SK-N-SH (cell line): Measurements from ENCODE around the gene METTL26. TPM values are rescaled to one million over a fixed set of nuclear protein-coding genes. Genes with fewer than 3 reads are reported as not detected.
A peak's percentile ranks its signal among the peaks of the same experiment; 100 is the strongest.

Experiments used
- CTCF ChIA-PET: fragments of 300-600, 350-600 bp; formaldehyde crosslinking; extraction: SDS; loops from one replicate; lab custom pipeline; 2021; lab: Yijun Ruan, JAX
- POLR2A ChIA-PET: fragments of 350-600 bp; sonication (Branson Sonifier 250); formaldehyde crosslinking; extraction: SDS; loops from one replicate; lab custom pipeline; 2020; ENCODE audit warnings: antibody characterized with exemption, inconsistent platforms; lab: Yijun Ruan, JAX
- DNase-seq: peaks from one replicate; pipeline ENCODE4 v3.0.0; 2012
- H2AFZ ChIP-seq: fragments of 200-600 bp; sonication (generic); 2 replicates; pipeline ENCODE4 v1.8.1; 2016; ENCODE audit warnings: antibody characterized with exemption, mild to moderate bottlenecking, low read depth
- H3F3A ChIP-seq: fragments of 200-600 bp; sonication (generic); replicated peaks from 2 replicates; pipeline ENCODE3; 2016; ENCODE audit warnings: antibody characterized with exemption, mild to moderate bottlenecking; ENCODE audit not compliant: insufficient read depth
- H3K27ac ChIP-seq, 2 experiments: fragments of 200-500 bp in 1 of 2; fragments of 200-600 bp in 1 of 2; sonication (Bioruptor generic) in 1 of 2; sonication (generic), shearing (Covaris generic) in 1 of 2; 2 replicates each; pipeline versions ENCODE4 v1.5.1 to v1.6.1; 2014 to 2016; ENCODE audit warnings: low read depth in 2 of 2, inconsistent platforms in 1 of 2, low read length in 1 of 2, mild to moderate bottlenecking in 1 of 2, mixed read lengths in 1 of 2
- H3K27me3 ChIP-seq: fragments of 200-600 bp; sonication (generic), shearing (Covaris generic); 2 replicates; pipeline ENCODE4 v1.6.1; 2016; ENCODE audit warnings: mixed run types; ENCODE audit not compliant: insufficient read depth
- H3K36me3 ChIP-seq, 2 experiments: fragments of 200-500 bp in 1 of 2; fragments of 200-600 bp in 1 of 2; sonication (Bioruptor generic) in 1 of 2; sonication (generic) in 1 of 2; replicated peaks in 1 of 2; 2 replicates each; pipeline versions ENCODE3 to v1.5.1; 2014 to 2016; ENCODE audit warnings: low read length in 1 of 2, mild to moderate bottlenecking in 1 of 2; ENCODE audit not compliant: insufficient read depth in 2 of 2, control insufficient read depth in 1 of 2
- H3K4me1 ChIP-seq, 2 experiments: fragments of 200-500 bp in 1 of 2; fragments of 200-600 bp in 1 of 2; sonication (Bioruptor generic) in 1 of 2; sonication (generic), shearing (Covaris generic) in 1 of 2; 2 replicates each; pipeline versions ENCODE4 v1.5.1 to v1.6.1; 2014 to 2016; ENCODE audit warnings: low read depth in 1 of 2, low read length in 1 of 2, mixed run types in 1 of 2; ENCODE audit not compliant: insufficient read depth in 2 of 2, control insufficient read depth in 1 of 2
- H3K4me2 ChIP-seq: fragments of 200-600 bp; sonication (generic), shearing (Covaris generic); 2 replicates; pipeline ENCODE4 v1.6.1; 2017; ENCODE audit warnings: mixed run types
- H3K4me3 ChIP-seq, 2 experiments: fragments of 200-500 bp in 1 of 2; fragments of 200-600 bp in 1 of 2; sonication (Bioruptor generic) in 1 of 2; sonication (generic), shearing (Covaris generic) in 1 of 2; 2 replicates each; pipeline versions ENCODE4 v1.5.1 to v1.8.1; 2014 to 2016; ENCODE audit warnings: low read depth in 2 of 2, inconsistent platforms in 1 of 2, low read length in 1 of 2, mild to moderate bottlenecking in 1 of 2, mixed read lengths in 1 of 2, moderate library complexity in 1 of 2
- H3K79me2 ChIP-seq: fragments of 200-600 bp; sonication (generic); 2 replicates; pipeline ENCODE4 v1.8.1; 2017; ENCODE audit warnings: mild to moderate bottlenecking; ENCODE audit not compliant: insufficient read depth
- H3K9ac ChIP-seq: fragments of 200-600 bp; sonication (generic); 2 replicates; pipeline ENCODE4 v1.6.1; 2017; ENCODE audit warnings: mixed run types
- H3K9me2 ChIP-seq: fragments of 200-600 bp; sonication (generic); 2 replicates; pipeline ENCODE4 v1.6.1; 2017; ENCODE audit warnings: mixed run types
- H3K9me3 ChIP-seq: fragments of 200-600 bp; sonication (generic); 2 replicates; pipeline ENCODE4 v1.6.1; 2017; ENCODE audit warnings: mixed run types, mild to moderate bottlenecking, moderate library complexity
- H4K20me1 ChIP-seq: fragments of 200-600 bp; sonication (generic); 2 replicates; pipeline ENCODE4 v1.6.1; 2017; ENCODE audit warnings: mild to moderate bottlenecking, mixed run types; ENCODE audit not compliant: insufficient read depth
- ELF1 ChIP-seq: IDR thresholded peaks from 2 replicates; pipeline ENCODE4 v1.4.0; 2012
- EP300 ChIP-seq, 2 experiments: IDR thresholded peaks; 2 replicates each; pipeline versions ENCODE4 v1.4.0 to v1.6.1; 2012; ENCODE audit warnings: borderline replicate concordance in 1 of 2, low read depth in 1 of 2, low read length in 1 of 2
- EZH2phosphoT487 ChIP-seq: fragments of 200-600 bp; sonication (generic); IDR thresholded peaks from 2 replicates; pipeline ENCODE4 v1.6.1; 2017; ENCODE audit warnings: low read depth, mixed run types, mild to moderate bottlenecking, antibody characterized with exemption, moderate library complexity, borderline replicate concordance
- FOXJ3 ChIP-seq: sonication (generic); formaldehyde crosslinking; IDR thresholded peaks from 2 replicates; pipeline ENCODE4 v1.5.1; 2020; ENCODE audit warnings: mild to moderate bottlenecking, missing genetic modification reagents
- FOXM1 ChIP-seq: IDR thresholded peaks from 2 replicates; pipeline ENCODE4 v1.4.0; 2012; ENCODE audit warnings: low read depth, mild to moderate bottlenecking
- GATA2 ChIP-seq: sonication (generic); formaldehyde crosslinking; IDR thresholded peaks from 2 replicates; pipeline ENCODE4 v1.5.0; 2020; ENCODE audit warnings: mild to moderate bottlenecking, missing genetic modification reagents
- IRF3 ChIP-seq: fragments of 150-350 bp; IDR thresholded peaks from 2 replicates; pipeline ENCODE4 v1.6.1; 2016; ENCODE audit warnings: mild to moderate bottlenecking, low read depth, low read length
- MAX ChIP-seq: IDR thresholded peaks from 2 replicates; pipeline ENCODE4 v1.4.0; 2012; ENCODE audit warnings: low read depth
- POLR2AphosphoS5 ChIP-seq: IDR thresholded peaks from 2 replicates; pipeline ENCODE4 v1.6.1; 2012; ENCODE audit warnings: low read depth, low read length
- SIN3A ChIP-seq: IDR thresholded peaks from 2 replicates; pipeline ENCODE4 v1.6.1; 2012; ENCODE audit warnings: low read depth, mild to moderate bottlenecking, low read length, moderate library complexity, borderline replicate concordance
- SMC3 ChIP-seq: IDR thresholded peaks from 2 replicates; pipeline ENCODE4 v1.6.1; 2012; ENCODE audit warnings: low read depth, low read length, improper control_type of control experiment
- TAF1 ChIP-seq: IDR thresholded peaks from 2 replicates; pipeline ENCODE4 v1.6.1; 2012; ENCODE audit warnings: low read depth, mild to moderate bottlenecking, low read length, moderate library complexity, borderline replicate concordance
- WGBS: methylation state at CpG from one replicate; pipeline ENCODE4 v1.1.6; 2017; ENCODE audit warnings: low lambda C conversion rate; 5-methylcytosine and 5-hydroxymethylcytosine counted together
- polyA plus RNA-seq, 3 experiments: library from polyadenylated mRNA; depleted of rRNA; stranded (reverse); fragments of >200 nt; gene quantifications; 2 replicates each; pipeline ENCODE4 v1.2.3, GENCODE V29; 2012
- TF ChIP-seq, protein P1 (sequence below): IDR thresholded peaks from 2 replicates; pipeline ENCODE4 v1.4.0; 2012; ENCODE audit warnings: low read depth, borderline replicate concordance
- TF ChIP-seq, protein P2 (sequence below): IDR thresholded peaks from 2 replicates; pipeline ENCODE4 v1.4.0; 2012; ENCODE audit warnings: low read depth, borderline replicate concordance
- TF ChIP-seq, protein P3 (sequence below): IDR thresholded peaks from 2 replicates; pipeline ENCODE4; 2012

Gene METTL26
- polyA plus RNA-seq, 1 of the 3 experiments (the other 2 are of a cell fraction), result 167 TPM

GRCh38 chr16:682493-683395 lies 46.6 kb upstream of the METTL26 start:
- 88% methylated on average over 34 of the region's 36 CpGs for WGBS
- peaks cover 10% of the 10 kb centered on the region for H3F3A ChIP-seq
- peaks cover 8 to 56% of the 10 kb centered on the region in 2 experiments; a peak in 2 of 4 replicates for H3K4me1 ChIP-seq
- H3K27me3 ChIP-seq, result no peaks in the 10 kb centered on the region
- H3K79me2 ChIP-seq, result peaks cover 37% of the 10 kb centered on the region
- peaks cover 23% of the 10 kb centered on the region for H4K20me1 ChIP-seq
- no peaks in the 10 kb centered on the region for H3K9me2 ChIP-seq
- H2AFZ ChIP-seq, result no peak overlapping the region
- POLR2A ChIA-PET, result no interaction called here
- CTCF ChIA-PET, result interaction anchor here (0.6 to 2.5 kb wide), 5 partner anchors 7 to 58 kb away, joined by 3 to 12 read pairs (median 3); partner anchors contain the start of genes CIAO3, RHOT2 and WDR24
- peak overlapping the region in 1 of 2 experiments; percentile 39; a peak in 3 of 4 replicates for H3K27ac ChIP-seq
- no peak for DNase-seq
- H3K36me3 ChIP-seq, result peaks cover 13 to 39% of the 10 kb centered on the region in 2 experiments
- H3K9ac ChIP-seq, result no peak overlapping the region
- H3K4me3 ChIP-seq, result peak overlapping the region; percentile 60 to 68; a peak in 3 of 4 replicates
- TF ChIP-seq, protein P1, sequence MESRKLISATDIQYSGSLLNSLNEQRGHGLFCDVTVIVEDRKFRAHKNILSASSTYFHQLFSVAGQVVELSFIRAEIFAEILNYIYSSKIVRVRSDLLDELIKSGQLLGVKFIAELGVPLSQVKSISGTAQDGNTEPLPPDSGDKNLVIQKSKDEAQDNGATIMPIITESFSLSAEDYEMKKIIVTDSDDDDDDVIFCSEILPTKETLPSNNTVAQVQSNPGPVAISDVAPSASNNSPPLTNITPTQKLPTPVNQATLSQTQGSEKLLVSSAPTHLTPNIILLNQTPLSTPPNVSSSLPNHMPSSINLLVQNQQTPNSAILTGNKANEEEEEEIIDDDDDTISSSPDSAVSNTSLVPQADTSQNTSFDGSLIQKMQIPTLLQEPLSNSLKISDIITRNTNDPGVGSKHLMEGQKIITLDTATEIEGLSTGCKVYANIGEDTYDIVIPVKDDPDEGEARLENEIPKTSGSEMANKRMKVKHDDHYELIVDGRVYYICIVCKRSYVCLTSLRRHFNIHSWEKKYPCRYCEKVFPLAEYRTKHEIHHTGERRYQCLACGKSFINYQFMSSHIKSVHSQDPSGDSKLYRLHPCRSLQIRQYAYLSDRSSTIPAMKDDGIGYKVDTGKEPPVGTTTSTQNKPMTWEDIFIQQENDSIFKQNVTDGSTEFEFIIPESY, result no peak
- TF ChIP-seq, protein P2, sequence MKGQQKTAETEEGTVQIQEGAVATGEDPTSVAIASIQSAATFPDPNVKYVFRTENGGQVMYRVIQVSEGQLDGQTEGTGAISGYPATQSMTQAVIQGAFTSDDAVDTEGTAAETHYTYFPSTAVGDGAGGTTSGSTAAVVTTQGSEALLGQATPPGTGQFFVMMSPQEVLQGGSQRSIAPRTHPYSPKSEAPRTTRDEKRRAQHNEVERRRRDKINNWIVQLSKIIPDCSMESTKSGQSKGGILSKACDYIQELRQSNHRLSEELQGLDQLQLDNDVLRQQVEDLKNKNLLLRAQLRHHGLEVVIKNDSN, result no peak
- TF ChIP-seq FOXJ3 (CRISPR knock-in tag) (no peak), SMC3 (no peak), POLR2AphosphoS5 (no peak), SIN3A (no peak), IRF3 (no peak), ELF1 (no peak), EP300 (IDR thresholded peaks at IDR 0.05; ENCODE audit: borderline replicate concordance in 1 of 2, low read depth in 1 of 2, low read length in 1 of 2) (no peak), FOXM1 (no peak), EZH2phosphoT487 (no peak), GATA2 (CRISPR knock-in tag) (no peak), MAX (no peak), TAF1 (no peak)
- TF ChIP-seq, protein P3, sequence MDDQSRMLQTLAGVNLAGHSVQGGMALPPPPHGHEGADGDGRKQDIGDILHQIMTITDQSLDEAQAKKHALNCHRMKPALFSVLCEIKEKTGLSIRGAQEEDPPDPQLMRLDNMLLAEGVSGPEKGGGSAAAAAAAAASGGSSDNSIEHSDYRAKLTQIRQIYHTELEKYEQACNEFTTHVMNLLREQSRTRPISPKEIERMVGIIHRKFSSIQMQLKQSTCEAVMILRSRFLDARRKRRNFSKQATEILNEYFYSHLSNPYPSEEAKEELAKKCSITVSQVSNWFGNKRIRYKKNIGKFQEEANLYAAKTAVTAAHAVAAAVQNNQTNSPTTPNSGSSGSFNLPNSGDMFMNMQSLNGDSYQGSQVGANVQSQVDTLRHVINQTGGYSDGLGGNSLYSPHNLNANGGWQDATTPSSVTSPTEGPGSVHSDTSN, result no peak
- H3K9me3 ChIP-seq, result no peaks in the 10 kb centered on the region
- peak overlapping the region; percentile 90 for H3K4me2 ChIP-seq
